Left renal cortex interstitium (tissue), 4 donors: Measurements from ENCODE around the gene WDR4. TPM values are rescaled to one million over a fixed set of nuclear protein-coding genes. Genes with fewer than 3 reads are reported as not detected.
"Not testable (repeated sequence)": the region's sequence is repeated elsewhere in the genome, so short reads cannot be mapped to it uniquely, and the experiment has no call there.

Experiments
- DNase-seq, 4 donors: peaks; one replicate each; pipeline ENCODE4 v3.0.0-alpha.2; 2013; ENCODE audit warnings: low read depth in 4 of 4, low spot score in 2 of 4, missing footprints in 1 of 4
- polyA plus RNA-seq, 4 donors: library from polyadenylated mRNA; unstranded; fragments of 120-200 nt; gene quantifications; one replicate each; pipeline ENCODE4 v1.2.1, GENCODE V29; 2013; ENCODE audit not compliant: insufficient read length in 4 of 4

The WDR4 gene
- polyA plus RNA-seq, 4 donors, result 8.0 to 16.6 (median 13.1) TPM

- no peak for DNase-seq
Measured at GRCh38 chr21:42854246-42855010, 24.9 kb downstream of the WDR4 start.

DNA sequence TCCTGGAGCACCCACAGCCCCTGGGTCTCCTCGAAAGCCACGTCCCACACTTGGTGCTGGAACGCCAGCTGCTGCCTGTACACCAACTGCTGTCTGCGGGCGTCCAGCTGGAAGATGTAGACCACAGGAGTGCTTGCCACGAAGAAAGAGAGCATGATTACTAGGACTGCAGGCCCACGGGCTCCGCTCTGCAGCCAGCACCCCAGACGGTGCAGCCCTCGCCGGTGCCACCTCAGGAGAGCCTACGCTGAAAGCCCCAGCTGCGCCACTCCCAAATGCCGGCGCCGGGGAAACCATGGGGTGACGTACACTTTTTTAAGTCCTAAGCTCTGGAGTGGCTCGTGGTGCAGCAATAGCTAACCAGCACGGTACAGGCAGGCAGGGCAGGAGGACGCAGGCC is 25.7 kb downstream of the WDR4 start:
- DNase-seq, result no peak

- no peak for DNase-seq
Measured at GRCh38 chr21:42852925-42853570, 26.3 kb downstream of the WDR4 start.

- DNase-seq, result no peak
Measured at GRCh38 chr21:42851812-42852665, 27.3 kb downstream of the WDR4 start.

- DNase-seq, result no peak
Measured at GRCh38 chr21:42850866-42851391, 28.4 kb downstream of the WDR4 start.

- no peak for DNase-seq
Measured at GRCh38 chr21:42850463-42850862, 28.9 kb downstream of the WDR4 start.

DNA sequence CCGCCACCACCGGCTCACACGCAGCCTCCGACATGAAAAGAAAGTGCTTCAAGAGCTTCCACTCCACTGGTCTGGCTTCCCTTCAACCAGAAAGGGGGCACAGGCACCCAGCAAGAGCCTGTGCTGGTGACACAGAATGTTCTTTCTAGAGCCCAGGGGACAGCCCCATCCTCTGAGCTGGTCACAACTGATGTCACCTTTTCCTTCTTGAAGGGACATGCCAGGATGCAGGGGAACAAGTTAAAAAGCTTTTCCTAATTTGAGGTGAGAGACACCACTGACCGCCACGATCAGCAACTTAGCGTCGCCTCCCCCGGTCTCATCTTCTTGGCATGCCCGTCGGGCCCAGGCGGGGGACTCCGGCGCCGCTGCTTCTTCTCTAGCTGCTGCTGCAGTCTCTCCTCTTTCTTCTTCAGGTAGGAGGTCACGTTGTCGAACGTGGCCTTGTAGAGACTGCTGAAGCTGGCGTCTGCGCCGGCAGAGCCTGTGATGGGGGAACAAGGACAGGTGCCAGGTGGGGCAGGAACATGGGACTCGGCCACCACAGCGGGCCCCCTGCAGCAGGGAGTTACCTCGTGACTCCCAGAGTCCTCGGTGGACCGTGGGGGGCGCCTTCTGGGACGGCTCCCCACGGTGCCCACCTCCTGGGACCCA is 29.5 kb downstream of the WDR4 start:
- DNase-seq, result no peak

GRCh38 chr21:42848932-42849758 is 30.2 kb downstream of the WDR4 start:
- DNase-seq, result no peak

DNA sequence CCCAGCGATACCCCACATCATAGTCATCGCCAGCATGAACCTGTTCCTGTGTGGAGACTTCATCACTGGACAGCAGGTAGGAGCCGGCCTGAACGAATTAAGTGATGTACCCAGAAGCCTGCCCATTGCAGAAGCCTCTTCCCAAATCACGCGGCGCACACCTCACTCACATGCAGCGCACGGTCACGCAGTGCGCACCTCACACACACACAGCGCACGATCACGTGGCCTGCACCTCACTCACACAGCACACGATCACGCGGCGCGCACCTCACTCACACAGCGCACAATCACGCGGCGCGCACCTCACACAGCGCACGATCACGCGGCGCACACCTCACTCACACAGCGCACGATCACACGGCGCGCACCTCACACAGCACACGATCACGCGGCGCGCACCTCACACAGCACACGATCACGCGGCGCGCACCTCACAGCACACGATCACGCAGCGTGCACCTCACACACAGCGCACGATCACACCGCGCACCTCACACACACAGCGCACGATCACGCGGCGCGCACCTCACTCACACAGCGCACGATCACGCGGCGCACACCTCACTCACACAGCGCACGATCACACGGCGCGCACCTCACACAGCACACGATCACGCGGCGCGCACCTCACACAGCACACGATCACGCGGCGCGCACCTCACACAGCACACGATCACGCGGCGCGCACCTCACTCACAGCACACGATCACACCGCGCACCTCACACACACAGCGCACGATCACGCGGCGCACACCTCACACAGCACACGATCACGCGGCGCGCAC is 31.0 kb downstream of the WDR4 start:
- not testable (repeated sequence) for DNase-seq

DNA sequence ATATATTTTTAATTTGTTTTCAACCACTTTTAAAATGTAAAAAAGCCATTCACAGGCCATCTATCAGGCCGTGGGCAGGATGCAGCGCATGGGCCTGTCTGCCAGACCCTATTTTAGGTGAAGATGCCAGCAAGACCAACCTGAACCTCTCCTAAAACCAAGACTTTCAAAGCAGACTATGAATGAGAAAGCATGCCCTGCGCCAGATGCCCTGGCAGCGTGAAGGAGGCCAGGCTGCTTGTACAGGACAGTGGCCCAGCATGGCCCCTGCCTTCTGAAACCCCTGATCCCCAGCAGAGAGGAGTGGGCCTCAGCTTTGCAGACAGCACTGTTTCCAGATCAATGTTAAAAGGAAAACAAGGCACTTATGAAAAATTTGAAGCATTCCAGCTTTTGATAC is 31.6 kb downstream of the WDR4 start:
- DNase-seq, result no peak

DNA sequence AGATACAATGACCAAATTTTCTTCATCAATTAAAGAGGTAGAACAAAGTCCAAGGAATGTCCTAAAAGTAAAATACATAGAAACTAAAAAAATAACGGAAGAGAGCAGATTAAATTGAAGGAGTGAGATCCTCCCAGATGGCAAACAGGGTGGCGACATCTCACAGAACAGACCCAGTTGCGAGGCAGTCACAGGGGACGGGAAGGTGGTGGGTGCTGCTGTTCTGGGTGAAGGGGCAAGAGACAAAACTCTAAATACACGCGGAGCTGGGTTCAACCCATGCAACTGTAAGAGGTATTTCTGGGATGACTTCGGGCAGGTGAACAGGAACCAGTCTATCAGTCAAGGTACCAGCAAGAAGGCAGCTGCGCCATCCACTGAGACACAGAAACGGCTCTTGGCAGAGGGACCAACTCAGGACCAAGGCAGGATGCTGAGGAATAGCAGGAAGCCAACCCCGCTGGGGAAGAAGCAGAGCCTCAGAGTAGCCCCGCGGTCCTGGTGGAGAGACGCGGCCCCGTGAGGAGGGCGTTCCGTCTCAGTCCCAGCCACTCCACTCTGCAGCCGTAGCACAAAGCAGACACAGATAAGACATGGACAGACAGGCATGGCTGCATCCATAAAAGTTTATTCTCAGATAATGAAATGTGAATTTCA is 32.2 kb downstream of the WDR4 start:
- DNase-seq, result no peak

- no peak for DNase-seq
Measured at GRCh38 chr21:42846221-42846620, 33.1 kb downstream of the WDR4 start.

DNA sequence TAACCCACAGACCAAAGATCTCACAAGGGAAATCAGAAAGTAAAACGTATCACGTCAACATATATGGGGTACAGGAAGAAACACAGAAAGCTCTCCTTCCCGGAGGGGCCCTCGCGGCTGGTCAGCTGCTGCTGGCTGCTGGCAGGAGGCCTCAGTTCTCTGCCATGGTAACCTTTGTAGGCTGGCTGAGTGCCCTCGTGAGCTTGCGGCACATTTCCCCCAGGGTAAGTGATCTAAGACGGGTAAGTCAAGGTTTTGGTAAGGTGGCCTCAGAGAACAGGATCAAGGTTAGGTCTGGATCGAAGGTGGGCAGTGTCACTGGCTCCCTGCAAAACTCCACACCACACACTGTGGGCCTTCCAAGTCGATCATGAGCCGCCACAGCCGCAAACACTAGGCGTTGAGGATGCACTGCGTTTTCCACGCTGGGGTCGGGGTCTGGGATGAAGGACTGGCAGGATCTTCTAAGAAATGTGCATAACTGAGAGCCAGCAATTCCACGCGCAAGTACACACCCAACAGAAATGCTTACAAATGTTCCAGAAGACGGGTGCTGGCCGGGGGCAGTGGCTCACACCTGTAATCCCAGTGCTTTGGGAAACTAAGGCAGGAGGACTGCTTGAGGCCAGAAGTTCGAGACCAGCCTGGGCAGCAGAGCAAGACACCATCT is 33.9 kb downstream of the WDR4 start:
- DNase-seq, result no peak

GRCh38 chr21:42844411-42845113 is 34.8 kb downstream of the WDR4 start:
- DNase-seq, result no peak

DNA sequence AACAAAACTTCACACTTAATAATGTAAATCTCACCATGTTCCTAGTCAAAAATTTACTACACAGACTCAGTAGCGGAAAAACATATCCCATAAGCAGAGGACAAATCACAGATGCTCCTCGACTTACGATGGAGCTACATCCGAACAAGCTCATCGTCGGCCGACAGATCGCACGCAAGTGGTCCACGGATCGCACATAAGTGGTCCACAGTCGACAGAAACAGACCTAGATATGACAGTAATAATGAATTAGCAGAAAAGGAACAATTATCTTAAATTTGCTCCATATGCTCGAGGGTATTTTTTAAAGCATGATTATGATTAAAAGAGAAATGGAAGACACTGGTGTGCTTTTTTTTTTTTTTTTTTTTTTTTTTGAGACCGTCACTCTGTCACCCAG is 36.3 kb downstream of the WDR4 start:
- DNase-seq, result no peak

DNA sequence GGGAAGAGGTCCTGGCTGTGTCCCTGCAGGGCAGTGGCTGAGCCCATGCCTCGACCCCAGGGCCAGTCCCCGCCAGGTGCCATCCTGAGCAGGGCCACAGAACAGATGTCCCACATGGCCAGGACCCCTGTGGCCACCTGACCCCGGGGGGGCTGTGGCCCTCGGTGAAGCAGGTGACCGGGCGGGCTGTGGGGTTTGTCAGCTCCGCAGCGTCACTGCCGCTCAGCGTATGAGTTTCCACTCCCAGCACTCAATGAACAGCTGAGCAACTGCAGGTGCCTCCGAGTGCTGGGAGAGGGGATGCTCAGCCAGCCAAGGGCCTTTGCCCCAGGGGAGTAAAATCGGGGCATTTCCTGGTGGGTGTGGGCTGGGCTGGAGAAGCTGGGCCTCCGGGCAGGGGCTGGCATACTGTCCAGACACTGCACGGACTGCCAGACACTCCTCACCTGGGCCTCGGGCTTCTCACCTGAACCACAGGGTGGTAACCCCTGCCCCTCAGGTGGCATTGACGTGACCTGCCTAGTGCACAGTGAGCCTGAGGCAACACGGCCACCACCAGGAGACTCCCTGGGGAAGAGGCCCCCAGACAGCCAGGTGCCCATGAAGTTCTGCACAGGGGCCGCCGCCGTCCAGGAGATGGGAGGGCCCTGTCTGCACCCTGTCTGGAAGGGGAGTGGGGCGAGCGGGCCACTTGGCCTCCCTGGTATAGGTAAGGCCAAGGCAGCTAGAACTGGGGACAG is 37.3 kb downstream of the WDR4 start:
- DNase-seq, result not testable (repeated sequence)
